Neural cell (in vitro differentiated cells): Measurements from ENCODE around the gene DCAF7. TPM values are rescaled to one million over a fixed set of nuclear protein-coding genes. Genes with fewer than 3 reads are reported as not detected.

Experiments
- H2AFZ ChIP-seq: fragments of 200-600, 300-800 bp; sonication (generic), shearing (Covaris generic); 2 replicates; pipeline ENCODE4 v1.6.0; 2014; ENCODE audit warnings: low read depth, mild to moderate bottlenecking, antibody characterized with exemption, low read length, moderate library complexity
- H3F3A ChIP-seq: fragments of 200-600 bp; shearing (Covaris generic); 2 replicates; pipeline ENCODE4 v1.6.1; 2016; ENCODE audit warnings: mild to moderate bottlenecking, moderate library complexity, mixed read lengths, antibody characterized with exemption, low read length; ENCODE audit not compliant: insufficient read depth, poor library complexity, severe bottlenecking
- H3K27ac ChIP-seq: fragments of 200-600, 300-800 bp; sonication (generic), shearing (Covaris generic); 2 replicates; pipeline ENCODE4 v1.5.1; 2014; ENCODE audit warnings: mild to moderate bottlenecking, low read length, moderate library complexity
- H3K27me3 ChIP-seq: fragments of 300-800, 200-600 bp; sonication (generic), shearing (Covaris generic); 2 replicates; pipeline ENCODE4 v1.6.0; 2014; ENCODE audit warnings: mild to moderate bottlenecking, low read depth, low read length, moderate library complexity; ENCODE audit not compliant: insufficient read depth
- H3K36me3 ChIP-seq: fragments of 300-800, 200-600 bp; sonication (generic), shearing (Covaris generic); 2 replicates; pipeline ENCODE4 v1.5.1; 2014; ENCODE audit warnings: mild to moderate bottlenecking, antibody characterized with exemption, low read length, moderate library complexity; ENCODE audit not compliant: insufficient read depth
- H3K4me2 ChIP-seq: fragments of 300-800, 200-600 bp; sonication (generic), shearing (Covaris generic); 2 replicates; pipeline ENCODE4 v1.6.0; 2014; ENCODE audit warnings: mild to moderate bottlenecking, low read length
- H3K4me3 ChIP-seq: fragments of 300-800, 200-600 bp; sonication (generic), shearing (Covaris generic); 2 replicates; pipeline ENCODE4 v1.5.1; 2014; ENCODE audit warnings: mild to moderate bottlenecking, low read length, moderate library complexity
- H3K79me2 ChIP-seq: fragments of 200-600 bp; shearing (Covaris generic); replicated peaks from 2 replicates; pipeline ENCODE4 v1.6.0; 2014; ENCODE audit warnings: mild to moderate bottlenecking, low read length, moderate library complexity; ENCODE audit not compliant: insufficient read depth
- H3K9ac ChIP-seq: fragments of 300-800, 200-600 bp; sonication (generic), shearing (Covaris generic); 2 replicates; pipeline ENCODE4 v1.6.1; 2016; ENCODE audit warnings: mild to moderate bottlenecking, low read length, mixed read lengths
- H3K9me2 ChIP-seq: fragments of 200-600 bp; shearing (Covaris generic); 2 replicates; pipeline ENCODE4 v1.6.1; 2016; ENCODE audit warnings: mild to moderate bottlenecking, low read length, mixed read lengths; ENCODE audit not compliant: insufficient read depth
- H3K9me3 ChIP-seq: fragments of 200-600, 300-800 bp; sonication (generic), shearing (Covaris generic); 2 replicates; pipeline ENCODE4 v1.6.1; 2016; ENCODE audit warnings: mild to moderate bottlenecking, mixed run types, low read length, moderate library complexity, mixed read lengths
- H4K20me1 ChIP-seq: fragments of 200-600 bp; shearing (Covaris generic); 2 replicates; pipeline ENCODE4 v1.6.1; 2016; ENCODE audit warnings: mild to moderate bottlenecking, mixed run types; ENCODE audit not compliant: insufficient read depth
- CTCF ChIP-seq: fragments of 450-650 bp; IDR thresholded peaks from 2 replicates; pipeline ENCODE4 v1.5.1; 2014; ENCODE audit warnings: antibody characterized with exemption, mild to moderate bottlenecking, moderate library complexity; ENCODE audit not compliant: poor library complexity, severe bottlenecking
- EP300 ChIP-seq: fragments of 450-650 bp; conservative IDR thresholded peaks from 2 replicates; pipeline ENCODE4 v1.6.1; 2014; ENCODE audit warnings: antibody characterized with exemption, mild to moderate bottlenecking, moderate library complexity; ENCODE audit not compliant: poor library complexity, severe bottlenecking
- EZH2 ChIP-seq: fragments of 200-600, 300-800 bp; shearing (Covaris generic), sonication (generic); IDR thresholded peaks from 2 replicates; pipeline ENCODE4 v1.6.1; 2014; ENCODE audit warnings: antibody characterized with exemption, low read length, borderline replicate concordance, mild to moderate bottlenecking; ENCODE audit not compliant: insufficient read depth, poor library complexity, severe bottlenecking
- MXI1 ChIP-seq: fragments of 450-650 bp; conservative IDR thresholded peaks from 2 replicates; pipeline ENCODE4 v1.6.1; 2014; ENCODE audit warnings: antibody characterized with exemption, mild to moderate bottlenecking; ENCODE audit not compliant: poor library complexity, severe bottlenecking
- POLR2AphosphoS5 ChIP-seq: IDR thresholded peaks from 2 replicates; pipeline ENCODE4 v1.6.1; 2012
- RAD21 ChIP-seq: fragments of 450-650 bp; conservative IDR thresholded peaks from 2 replicates; pipeline ENCODE4 v1.6.1; 2014; ENCODE audit warnings: antibody characterized with exemption, mild to moderate bottlenecking, moderate library complexity
- SMC3 ChIP-seq: fragments of 450-650 bp; conservative IDR thresholded peaks from 2 replicates; pipeline ENCODE4 v1.6.1; 2014; ENCODE audit warnings: antibody characterized with exemption, mild to moderate bottlenecking, moderate library complexity; ENCODE audit not compliant: poor library complexity
- TAF1 ChIP-seq: IDR thresholded peaks from 2 replicates; pipeline ENCODE4 v1.6.1; 2012; ENCODE audit warnings: low read depth
- polyA plus RNA-seq: library from polyadenylated mRNA; depleted of rRNA; stranded (reverse); fragments of >200 nt; gene quantifications from 2 replicates; pipeline ENCODE4 v1.2.3, GENCODE V29; 2014
- TF ChIP-seq, protein P1 (sequence below): IDR thresholded peaks from 2 replicates; pipeline ENCODE4 v1.6.1; 2012; ENCODE audit warnings: borderline replicate concordance

Gene DCAF7
- polyA plus RNA-seq, 1 donor from 2014 or later, result 35.3 TPM

- H3K79me2 ChIP-seq, result no peaks in the 10 kb centered on the region
- TF ChIP-seq, protein P1, sequence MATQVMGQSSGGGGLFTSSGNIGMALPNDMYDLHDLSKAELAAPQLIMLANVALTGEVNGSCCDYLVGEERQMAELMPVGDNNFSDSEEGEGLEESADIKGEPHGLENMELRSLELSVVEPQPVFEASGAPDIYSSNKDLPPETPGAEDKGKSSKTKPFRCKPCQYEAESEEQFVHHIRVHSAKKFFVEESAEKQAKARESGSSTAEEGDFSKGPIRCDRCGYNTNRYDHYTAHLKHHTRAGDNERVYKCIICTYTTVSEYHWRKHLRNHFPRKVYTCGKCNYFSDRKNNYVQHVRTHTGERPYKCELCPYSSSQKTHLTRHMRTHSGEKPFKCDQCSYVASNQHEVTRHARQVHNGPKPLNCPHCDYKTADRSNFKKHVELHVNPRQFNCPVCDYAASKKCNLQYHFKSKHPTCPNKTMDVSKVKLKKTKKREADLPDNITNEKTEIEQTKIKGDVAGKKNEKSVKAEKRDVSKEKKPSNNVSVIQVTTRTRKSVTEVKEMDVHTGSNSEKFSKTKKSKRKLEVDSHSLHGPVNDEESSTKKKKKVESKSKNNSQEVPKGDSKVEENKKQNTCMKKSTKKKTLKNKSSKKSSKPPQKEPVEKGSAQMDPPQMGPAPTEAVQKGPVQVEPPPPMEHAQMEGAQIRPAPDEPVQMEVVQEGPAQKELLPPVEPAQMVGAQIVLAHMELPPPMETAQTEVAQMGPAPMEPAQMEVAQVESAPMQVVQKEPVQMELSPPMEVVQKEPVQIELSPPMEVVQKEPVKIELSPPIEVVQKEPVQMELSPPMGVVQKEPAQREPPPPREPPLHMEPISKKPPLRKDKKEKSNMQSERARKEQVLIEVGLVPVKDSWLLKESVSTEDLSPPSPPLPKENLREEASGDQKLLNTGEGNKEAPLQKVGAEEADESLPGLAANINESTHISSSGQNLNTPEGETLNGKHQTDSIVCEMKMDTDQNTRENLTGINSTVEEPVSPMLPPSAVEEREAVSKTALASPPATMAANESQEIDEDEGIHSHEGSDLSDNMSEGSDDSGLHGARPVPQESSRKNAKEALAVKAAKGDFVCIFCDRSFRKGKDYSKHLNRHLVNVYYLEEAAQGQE, result no peak
- TF ChIP-seq TAF1 (no peak), MXI1 (no peak), SMC3 (no peak), EZH2 (no peak), RAD21 (no peak), POLR2AphosphoS5 (no peak), CTCF (no peak)
Observed at GRCh38 chr17:63525190-63525946, 24.9 kb upstream of the DCAF7 start.

GRCh38 chr17:63526861-63527260 is 23.4 kb upstream of the DCAF7 start:
- H3K79me2 ChIP-seq, result no peaks in the 10 kb centered on the region
- peaks cover 32% of the 10 kb centered on the region for H3K27me3 ChIP-seq
- no peaks in the 10 kb centered on the region for H3K9me2 ChIP-seq
- H2AFZ ChIP-seq, result no peak overlapping the region
- H3F3A ChIP-seq, result no peaks in the 10 kb centered on the region
- TF ChIP-seq EP300, result no peak
- TF ChIP-seq, protein P1, result no peak
- H3K4me3 ChIP-seq, result no peak overlapping the region
- H4K20me1 ChIP-seq, result no peaks in the 10 kb centered on the region
- H3K9ac ChIP-seq, result no peak overlapping the region
- no peaks in the 10 kb centered on the region for H3K9me3 ChIP-seq
- H3K36me3 ChIP-seq, result no peaks in the 10 kb centered on the region
- H3K4me2 ChIP-seq, result no peak overlapping the region
- no peak overlapping the region for H3K27ac ChIP-seq

More at GRCh38 chr17:63525190-63525946, 24.9 kb upstream of the DCAF7 start:
- no peak overlapping the region for H3K4me3 ChIP-seq
- no peaks in the 10 kb centered on the region for H4K20me1 ChIP-seq
- H3K9me3 ChIP-seq, result no peaks in the 10 kb centered on the region
- no peak overlapping the region for H3K4me2 ChIP-seq
- peaks cover 43% of the 10 kb centered on the region for H3K27me3 ChIP-seq
- no peak overlapping the region for H3K9ac ChIP-seq
- H3K36me3 ChIP-seq, result no peaks in the 10 kb centered on the region
- H2AFZ ChIP-seq, result no peak overlapping the region
- H3F3A ChIP-seq, result no peaks in the 10 kb centered on the region
- no peak overlapping the region for H3K27ac ChIP-seq
- H3K9me2 ChIP-seq, result no peaks in the 10 kb centered on the region
